Osteocyte (in vitro differentiated cells): ENCODE results near the gene FRMPD2. TPM values are rescaled to one million over a fixed set of nuclear protein-coding genes. Genes with fewer than 3 reads are reported as not detected.

Source experiments
- DNase-seq: peaks from one replicate; pipeline ENCODE4 v3.0.0; 2021; ENCODE audit warnings: mixed read lengths; ENCODE audit not compliant: unreplicated experiment; ENCODE audit errors: extremely low spot score
- H3K27ac Mint-ChIP-seq: one replicate; pipeline ENCODE4 v1.8.0; 2021; ENCODE audit warnings: mild to moderate bottlenecking, mixed read lengths; ENCODE audit not compliant: unreplicated experiment
- H3K27me3 Mint-ChIP-seq: one replicate; pipeline ENCODE4 v1.8.0; 2021; ENCODE audit warnings: mixed read lengths; ENCODE audit not compliant: unreplicated experiment
- H3K36me3 Mint-ChIP-seq: one replicate; pipeline ENCODE4 v1.8.0; 2021; ENCODE audit warnings: mixed read lengths; ENCODE audit not compliant: unreplicated experiment
- H3K4me1 Mint-ChIP-seq: one replicate; pipeline ENCODE4 v1.8.0; 2021; ENCODE audit warnings: mixed read lengths; ENCODE audit not compliant: unreplicated experiment
- H3K4me3 Mint-ChIP-seq: one replicate; pipeline ENCODE4 v1.8.0; 2021; ENCODE audit warnings: mild to moderate bottlenecking, moderate library complexity, mixed read lengths; ENCODE audit not compliant: unreplicated experiment
- H3K9me3 Mint-ChIP-seq: one replicate; pipeline ENCODE4 v1.8.0; 2021; ENCODE audit warnings: mixed read lengths; ENCODE audit not compliant: unreplicated experiment
- total RNA-seq: library from RNA; stranded (reverse); gene quantifications from 2 replicates; pipeline ENCODE4 v1.2.1, GENCODE V29; 2021
- TF ChIP-seq, protein P1 (sequence below): fragments of 200-600 bp; sonication (generic); IDR thresholded peaks from 2 replicates; pipeline ENCODE4 v1.5.0; 2021; ENCODE audit warnings: antibody characterized with exemption, mild to moderate bottlenecking, moderate library complexity

FRMPD2 gene
- total RNA-seq, 1 donor from 2014 or later, result not detected

- no peaks in the 10 kb centered on the region for H3K4me1 Mint-ChIP-seq
- no peak overlapping the region for H3K4me3 Mint-ChIP-seq
- TF ChIP-seq, protein P1, sequence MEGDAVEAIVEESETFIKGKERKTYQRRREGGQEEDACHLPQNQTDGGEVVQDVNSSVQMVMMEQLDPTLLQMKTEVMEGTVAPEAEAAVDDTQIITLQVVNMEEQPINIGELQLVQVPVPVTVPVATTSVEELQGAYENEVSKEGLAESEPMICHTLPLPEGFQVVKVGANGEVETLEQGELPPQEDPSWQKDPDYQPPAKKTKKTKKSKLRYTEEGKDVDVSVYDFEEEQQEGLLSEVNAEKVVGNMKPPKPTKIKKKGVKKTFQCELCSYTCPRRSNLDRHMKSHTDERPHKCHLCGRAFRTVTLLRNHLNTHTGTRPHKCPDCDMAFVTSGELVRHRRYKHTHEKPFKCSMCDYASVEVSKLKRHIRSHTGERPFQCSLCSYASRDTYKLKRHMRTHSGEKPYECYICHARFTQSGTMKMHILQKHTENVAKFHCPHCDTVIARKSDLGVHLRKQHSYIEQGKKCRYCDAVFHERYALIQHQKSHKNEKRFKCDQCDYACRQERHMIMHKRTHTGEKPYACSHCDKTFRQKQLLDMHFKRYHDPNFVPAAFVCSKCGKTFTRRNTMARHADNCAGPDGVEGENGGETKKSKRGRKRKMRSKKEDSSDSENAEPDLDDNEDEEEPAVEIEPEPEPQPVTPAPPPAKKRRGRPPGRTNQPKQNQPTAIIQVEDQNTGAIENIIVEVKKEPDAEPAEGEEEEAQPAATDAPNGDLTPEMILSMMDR, result no peak
- H3K9me3 Mint-ChIP-seq, result no peaks in the 10 kb centered on the region
- peaks cover 13% of the 10 kb centered on the region for H3K27me3 Mint-ChIP-seq
- DNase-seq, result no peak
- no peaks in the 10 kb centered on the region for H3K36me3 Mint-ChIP-seq
- H3K27ac Mint-ChIP-seq, result no peak overlapping the region
Measured at GRCh38 chr10:48233559-48234005, 40.9 kb downstream of the FRMPD2 start.

DNA sequence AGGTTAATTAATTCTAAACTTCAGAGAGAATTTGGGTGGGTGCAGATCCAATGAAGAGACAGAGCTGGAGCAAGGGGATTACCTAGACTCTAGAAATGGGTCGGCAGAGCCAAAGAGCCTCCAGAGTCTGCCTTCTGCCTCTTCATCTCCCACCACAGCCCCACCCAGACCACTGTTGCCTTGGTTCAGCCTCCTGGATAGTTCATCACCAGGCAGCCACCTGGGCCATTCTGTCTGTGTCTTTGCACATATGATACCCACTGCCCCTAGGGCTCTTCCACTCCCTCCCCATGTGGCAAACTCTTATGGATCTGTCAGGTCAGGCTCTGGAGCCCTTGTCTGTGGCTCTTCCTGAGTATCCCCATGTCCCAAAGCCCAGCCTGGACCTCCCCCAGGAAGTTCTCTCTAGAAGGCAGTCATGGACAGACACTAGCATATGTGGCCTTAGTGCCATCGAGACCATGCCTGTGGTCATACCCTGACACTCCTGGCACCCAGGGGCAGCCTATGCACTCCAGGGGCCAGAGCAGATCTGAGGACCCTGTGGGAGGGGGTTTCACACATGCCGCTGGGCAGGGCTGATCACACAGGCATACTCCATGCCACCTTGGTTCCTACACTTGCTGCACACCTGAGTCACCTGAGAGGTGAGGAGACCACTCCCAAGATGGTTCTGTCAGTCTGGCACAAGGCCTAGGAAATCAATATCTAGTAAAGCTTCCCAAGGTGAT is 41.6 kb downstream of the FRMPD2 start:
- H3K27ac Mint-ChIP-seq, result no peak overlapping the region
- TF ChIP-seq, protein P1, result no peak
- H3K4me3 Mint-ChIP-seq, result no peak overlapping the region
- H3K36me3 Mint-ChIP-seq, result no peaks in the 10 kb centered on the region
- H3K27me3 Mint-ChIP-seq, result peaks cover 15% of the 10 kb centered on the region
- H3K9me3 Mint-ChIP-seq, result no peaks in the 10 kb centered on the region
- no peak for DNase-seq
- no peaks in the 10 kb centered on the region for H3K4me1 Mint-ChIP-seq

DNA sequence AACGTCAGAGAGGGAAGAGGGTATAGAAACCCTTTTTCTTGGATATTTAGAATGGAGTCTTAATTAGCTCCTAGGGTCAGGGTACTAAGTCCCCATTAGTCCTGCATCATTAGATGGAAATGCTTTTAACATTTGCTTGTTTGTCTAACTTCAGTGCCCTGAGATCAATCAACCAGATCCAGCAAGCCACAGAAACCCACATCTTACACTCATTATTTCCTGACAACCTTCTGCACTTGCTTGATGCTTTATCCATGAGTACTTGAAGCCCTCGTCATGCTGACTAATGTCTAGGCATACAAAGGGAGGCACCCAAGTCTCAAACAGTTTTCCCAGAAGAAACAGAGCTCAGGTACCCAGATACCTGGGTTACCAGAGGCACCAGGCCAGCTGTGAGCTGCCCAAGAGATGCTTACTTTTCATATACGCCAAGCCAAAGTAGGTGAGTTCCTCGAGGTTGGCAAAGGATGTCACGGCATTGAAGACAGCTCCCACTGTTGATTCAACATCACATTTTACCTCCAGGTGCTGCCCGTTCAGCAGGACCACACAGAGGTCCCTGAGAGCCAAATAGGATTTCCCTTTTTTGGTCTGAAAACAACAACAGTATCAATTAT is 42.7 kb downstream of the FRMPD2 start:
- Mint-ChIP-seq H3K36me3 (no peaks in the 10 kb centered on the region), H3K4me1 (no peaks in the 10 kb centered on the region), H3K9me3 (no peaks in the 10 kb centered on the region), H3K27me3 (peaks cover 20% of the 10 kb centered on the region), H3K27ac (no peak overlapping the region), H3K4me3 (no peak overlapping the region)
- no peak for DNase-seq
- TF ChIP-seq, protein P1, result no peak

DNA sequence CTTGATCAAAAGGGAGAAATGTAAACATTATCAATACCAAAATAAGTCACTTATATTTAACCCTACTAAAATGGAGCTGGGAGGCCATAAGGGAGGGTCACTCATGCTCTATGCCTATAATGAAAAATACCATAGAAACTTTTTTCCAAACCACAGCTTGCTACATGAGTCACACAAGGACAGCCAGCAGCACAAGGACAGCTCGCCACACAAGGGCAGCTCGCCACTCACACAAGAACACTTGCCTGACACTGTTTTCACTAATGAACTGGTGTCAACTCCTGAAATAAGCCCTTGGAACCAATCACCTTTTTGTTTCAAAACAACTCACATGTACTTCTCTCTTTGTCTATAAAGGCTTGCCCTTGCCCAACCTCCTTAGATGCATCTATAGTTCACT is 43.3 kb downstream of the FRMPD2 start:
- Mint-ChIP-seq H3K9me3 (no peaks in the 10 kb centered on the region), H3K27ac (no peak overlapping the region)
- TF ChIP-seq, protein P1, result no peak

DNA sequence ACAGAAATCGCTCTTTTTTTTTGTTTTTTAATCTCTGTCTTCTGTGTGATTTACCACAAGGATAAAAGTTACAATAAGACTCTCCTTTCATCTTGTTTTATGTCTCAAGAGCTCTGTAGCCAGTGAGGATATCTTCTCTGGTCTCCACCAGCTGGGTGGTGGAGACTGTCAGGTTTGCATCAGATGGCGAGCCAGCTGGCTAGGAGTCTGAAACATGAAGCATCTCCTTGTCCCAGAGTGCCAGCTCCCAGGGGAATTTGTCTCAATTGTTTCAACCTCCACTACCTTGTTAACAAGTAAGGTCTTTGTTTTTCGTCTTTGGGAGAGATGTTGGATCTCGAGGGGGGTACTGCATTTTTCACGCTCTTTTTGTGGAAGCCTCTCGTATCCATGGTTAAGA is 47.3 kb downstream of the FRMPD2 start:
- H3K27ac Mint-ChIP-seq, result no peak overlapping the region
- TF ChIP-seq, protein P1, result no peak
- H3K36me3 Mint-ChIP-seq, result no peaks in the 10 kb centered on the region
- peaks cover 29% of the 10 kb centered on the region for H3K27me3 Mint-ChIP-seq
- H3K4me3 Mint-ChIP-seq, result no peak overlapping the region
- H3K4me1 Mint-ChIP-seq, result no peaks in the 10 kb centered on the region
- no peaks in the 10 kb centered on the region for H3K9me3 Mint-ChIP-seq
- DNase-seq, result no peak

More for the DNA sequence above, 43.3 kb downstream of the FRMPD2 start:
- no peak for DNase-seq
- H3K36me3 Mint-ChIP-seq, result no peaks in the 10 kb centered on the region
- H3K4me1 Mint-ChIP-seq, result no peaks in the 10 kb centered on the region
- no peak overlapping the region for H3K4me3 Mint-ChIP-seq
- H3K27me3 Mint-ChIP-seq, result peaks cover 24% of the 10 kb centered on the region
